Activated naive CD4-positive, alpha-beta T cell (primary cell): ENCODE measurements around the gene EXPH5.

ENCODE experiments used
- DNase-seq, 4 experiments: peaks; one replicate each; lab custom pipeline; 2025; lab: John Stamatoyannopoulos, UW

The EXPH5 gene

GRCh38 chr11:108559904-108560303, 33.7 kb downstream of the EXPH5 start:
- no peak for DNase-seq

- no peak for DNase-seq
Measured at GRCh38 chr11:108559340-108559739, 34.2 kb downstream of the EXPH5 start.

- no peak for DNase-seq
Measured at GRCh38 chr11:108558222-108558621, 35.3 kb downstream of the EXPH5 start.

- no peak for DNase-seq
Measured at GRCh38 chr11:108556019-108556418, 37.5 kb downstream of the EXPH5 start.

- DNase-seq, result no peak
Measured at GRCh38 chr11:108551651-108552462, 41.7 kb downstream of the EXPH5 start.

- no peak for DNase-seq
Measured at GRCh38 chr11:108549319-108549885, 44.2 kb downstream of the EXPH5 start.

GRCh38 chr11:108545909-108546501, 47.6 kb downstream of the EXPH5 start:
- DNase-seq, result no peak

- DNase-seq, result no peak
Measured at GRCh38 chr11:108543316-108543964, 50.1 kb downstream of the EXPH5 start.

- DNase-seq, result no peak
Measured at GRCh38 chr11:108541531-108541930, 52.0 kb downstream of the EXPH5 start.

GRCh38 chr11:108538502-108538901, 55.1 kb downstream of the EXPH5 start:
- DNase-seq, result no peak

GRCh38 chr11:108538022-108538424, 55.5 kb downstream of the EXPH5 start:
- DNase-seq, result no peak

GRCh38 chr11:108536783-108537182, 56.8 kb downstream of the EXPH5 start:
- DNase-seq, result no peak

- no peak for DNase-seq
Measured at GRCh38 chr11:108535384-108535955, 58.1 kb downstream of the EXPH5 start.

GRCh38 chr11:108534274-108534882, 59.2 kb downstream of the EXPH5 start:
- DNase-seq, result no peak

GRCh38 chr11:108530426-108530825, 63.1 kb downstream of the EXPH5 start:
- no peak for DNase-seq

- no peak for DNase-seq
Measured at GRCh38 chr11:108527382-108527781, 66.2 kb downstream of the EXPH5 start.

- DNase-seq, result no peak
Measured at GRCh38 chr11:108525161-108525560, 68.4 kb downstream of the EXPH5 start.

GRCh38 chr11:108524422-108524821, 69.1 kb downstream of the EXPH5 start:
- DNase-seq, result no peak

GRCh38 chr11:108522318-108522717, 71.2 kb downstream of the EXPH5 start:
- DNase-seq, result no peak

- DNase-seq, result no peak
Measured at GRCh38 chr11:108518581-108518980, 75.0 kb downstream of the EXPH5 start.

GRCh38 chr11:108516125-108516524, 77.4 kb downstream of the EXPH5 start:
- DNase-seq, result no peak

- DNase-seq, result no peak
Measured at GRCh38 chr11:108512708-108513107, 80.9 kb downstream of the EXPH5 start.
